SK-N-SH (cell line): Measurements from ENCODE around the gene CD160.

ENCODE experiments used
- CHD2 ChIP-seq: fragments of 150-350 bp; IDR thresholded peaks from 2 replicates; pipeline ENCODE4 v1.6.1; 2018; ENCODE audit warnings: low read length; ENCODE audit not compliant: partially characterized antibody
- CTCF ChIP-seq: fragments of 200-600 bp; sonication (generic); IDR thresholded peaks from 2 replicates; pipeline ENCODE4 v1.6.1; 2017; ENCODE audit warnings: antibody characterized with exemption, mild to moderate bottlenecking, moderate library complexity
- EP300 ChIP-seq, 2 experiments: IDR thresholded peaks; 2 replicates each; pipeline versions ENCODE4 v1.4.0 to v1.6.1; 2012; ENCODE audit warnings: borderline replicate concordance in 1 of 2, low read depth in 1 of 2, low read length in 1 of 2
- EZH2phosphoT487 ChIP-seq: fragments of 200-600 bp; sonication (generic); IDR thresholded peaks from 2 replicates; pipeline ENCODE4 v1.6.1; 2017; ENCODE audit warnings: low read depth, mixed run types, mild to moderate bottlenecking, antibody characterized with exemption, moderate library complexity, borderline replicate concordance
- GATA2 ChIP-seq: sonication (generic); formaldehyde crosslinking; IDR thresholded peaks from 2 replicates; pipeline ENCODE4 v1.5.0; 2020; ENCODE audit warnings: mild to moderate bottlenecking, missing genetic modification reagents
- JUND ChIP-seq: IDR thresholded peaks from 2 replicates; pipeline ENCODE4 v1.4.0; 2012
- MAX ChIP-seq: IDR thresholded peaks from 2 replicates; pipeline ENCODE4 v1.4.0; 2012; ENCODE audit warnings: low read depth
- REST ChIP-seq: IDR thresholded peaks from 2 replicates; pipeline ENCODE4 v1.6.1; 2012; ENCODE audit warnings: mild to moderate bottlenecking, low read depth, low read length, moderate library complexity
- SIN3A ChIP-seq: IDR thresholded peaks from 2 replicates; pipeline ENCODE4 v1.6.1; 2012; ENCODE audit warnings: low read depth, mild to moderate bottlenecking, low read length, moderate library complexity, borderline replicate concordance
- TCF12 ChIP-seq: IDR thresholded peaks from 2 replicates; pipeline ENCODE4 v1.4.0; 2012
- TF ChIP-seq, protein P1 (sequence below): IDR thresholded peaks from 2 replicates; pipeline ENCODE4 v1.4.0; 2012; ENCODE audit warnings: low read depth, borderline replicate concordance

DNA sequence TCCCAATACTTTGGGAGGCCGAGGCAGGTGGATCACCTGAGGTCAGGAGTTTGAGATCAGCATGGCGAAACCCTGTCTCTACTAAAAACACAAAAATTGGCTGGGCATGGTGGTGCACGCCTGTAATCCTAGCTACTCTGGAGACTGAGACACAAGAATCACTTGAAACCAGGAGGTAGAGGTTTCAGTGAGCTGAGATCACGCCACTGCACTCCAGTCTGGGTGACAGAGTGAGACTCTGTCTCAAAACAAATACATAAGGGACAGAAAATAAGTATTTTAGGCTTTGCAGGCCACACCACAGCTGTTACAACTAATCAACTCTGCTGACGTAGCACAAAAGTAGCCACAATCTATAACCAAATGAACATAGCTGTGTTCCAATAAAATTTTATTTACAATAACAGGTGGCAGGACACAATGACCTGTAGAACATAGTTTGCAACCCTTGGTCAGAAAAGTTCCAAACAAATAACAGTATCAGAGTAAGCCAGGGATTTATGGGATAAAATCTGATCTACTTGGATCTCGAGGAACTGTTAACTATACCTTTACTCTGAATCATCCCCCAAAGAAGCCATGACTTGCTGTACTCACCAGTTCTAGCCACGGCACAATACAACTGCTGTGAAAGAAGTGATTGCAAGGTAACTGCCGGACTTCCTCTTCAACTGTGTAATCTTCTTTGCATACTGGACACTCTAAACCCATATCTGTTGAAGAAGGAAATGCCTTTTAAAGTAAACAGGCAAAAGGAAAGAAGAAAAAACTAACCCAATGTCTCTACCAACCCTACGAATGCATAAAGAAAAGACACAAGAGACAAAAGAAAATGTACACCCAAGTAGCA is 28.3 kb downstream of the CD160 start:
- TF ChIP-seq SIN3A (no peak), REST (no peak), CTCF (no peak), TCF12 (no peak), MAX (no peak), EP300 (IDR thresholded peaks at IDR 0.05; ENCODE audit: borderline replicate concordance in 1 of 2, low read depth in 1 of 2, low read length in 1 of 2) (no peak), GATA2 (CRISPR knock-in tag) (no peak), JUND (no peak), EZH2phosphoT487 (no peak), CHD2 (no peak)
- TF ChIP-seq, protein P1, sequence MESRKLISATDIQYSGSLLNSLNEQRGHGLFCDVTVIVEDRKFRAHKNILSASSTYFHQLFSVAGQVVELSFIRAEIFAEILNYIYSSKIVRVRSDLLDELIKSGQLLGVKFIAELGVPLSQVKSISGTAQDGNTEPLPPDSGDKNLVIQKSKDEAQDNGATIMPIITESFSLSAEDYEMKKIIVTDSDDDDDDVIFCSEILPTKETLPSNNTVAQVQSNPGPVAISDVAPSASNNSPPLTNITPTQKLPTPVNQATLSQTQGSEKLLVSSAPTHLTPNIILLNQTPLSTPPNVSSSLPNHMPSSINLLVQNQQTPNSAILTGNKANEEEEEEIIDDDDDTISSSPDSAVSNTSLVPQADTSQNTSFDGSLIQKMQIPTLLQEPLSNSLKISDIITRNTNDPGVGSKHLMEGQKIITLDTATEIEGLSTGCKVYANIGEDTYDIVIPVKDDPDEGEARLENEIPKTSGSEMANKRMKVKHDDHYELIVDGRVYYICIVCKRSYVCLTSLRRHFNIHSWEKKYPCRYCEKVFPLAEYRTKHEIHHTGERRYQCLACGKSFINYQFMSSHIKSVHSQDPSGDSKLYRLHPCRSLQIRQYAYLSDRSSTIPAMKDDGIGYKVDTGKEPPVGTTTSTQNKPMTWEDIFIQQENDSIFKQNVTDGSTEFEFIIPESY = no peak
